Caco-2 (cell line): ENCODE measurements around the gene FOS. TPM values are rescaled to one million over a fixed set of nuclear protein-coding genes. Genes with fewer than 3 reads are reported as not detected.
A peak's percentile ranks its signal among the peaks of the same experiment; 100 is the strongest.

Experiments
- BruUV-seq: library from RNA; stranded (reverse); fragments of 400-500 nt; replicated peaks from 2 replicates; lab custom pipeline; 2021; lab: Mats Ljungman, UMichigan
- CTCF ChIA-PET: fragments of 300-600 bp; sonication (Branson Sonifier 250); formaldehyde crosslinking; loops from one replicate; lab custom pipeline; 2022; ENCODE audit warnings: antibody characterized with exemption; lab: Charles Lee
- POLR2A ChIA-PET: fragments of 300-600 bp; sonication (Branson Sonifier 250); formaldehyde crosslinking; loops from one replicate; lab custom pipeline; 2022; ENCODE audit warnings: antibody characterized with exemption; lab: Charles Lee
- DNase-seq, 2 experiments: peaks; one replicate each; pipeline versions ENCODE4 v3.0.0 to v3.0.0-alpha.2; 2020 to 2022
- H3K27me3 ChIP-seq: replicated peaks from 2 replicates; pipeline ENCODE4 v1.6.0; 2011; ENCODE audit warnings: low read length; ENCODE audit not compliant: control insufficient read depth, insufficient read depth
- H3K36me3 ChIP-seq: 2 replicates; pipeline ENCODE4 v1.5.1; 2011; ENCODE audit warnings: low read length; ENCODE audit not compliant: control insufficient read depth, insufficient read depth
- H3K4me1 ChIP-seq: fragments of 250-450 bp; sonication (Bioruptor Pico); 2 replicates; pipeline ENCODE4 v1.5.1; 2020; ENCODE audit warnings: mild to moderate bottlenecking
- H3K4me3 ChIP-seq: 2 replicates; pipeline ENCODE4 v1.5.1; 2011; ENCODE audit warnings: low read depth, mild to moderate bottlenecking, control low read depth, low read length
- H3K9me3 ChIP-seq: fragments of 250-450 bp; sonication (Bioruptor Pico); 2 replicates; pipeline ENCODE4 v1.5.1; 2020; ENCODE audit warnings: mild to moderate bottlenecking, moderate library complexity
- H3K27ac Mint-ChIP-seq: one replicate; pipeline ENCODE4 v1.8.0; 2022; ENCODE audit warnings: mixed read lengths; ENCODE audit not compliant: unreplicated experiment
- H3K27me3 Mint-ChIP-seq: one replicate; pipeline ENCODE4 v1.8.0; 2022; ENCODE audit warnings: mixed read lengths; ENCODE audit not compliant: insufficient read depth, unreplicated experiment
- H3K36me3 Mint-ChIP-seq: one replicate; pipeline ENCODE4 v1.8.0; 2022; ENCODE audit warnings: mild to moderate bottlenecking, mixed read lengths; ENCODE audit not compliant: insufficient read depth, unreplicated experiment
- H3K4me1 Mint-ChIP-seq: one replicate; pipeline ENCODE4 v1.8.0; 2022; ENCODE audit warnings: low read depth, mixed read lengths; ENCODE audit not compliant: unreplicated experiment
- H3K4me3 Mint-ChIP-seq: one replicate; pipeline ENCODE4 v1.8.0; 2022; ENCODE audit warnings: mild to moderate bottlenecking, moderate library complexity, mixed read lengths; ENCODE audit not compliant: unreplicated experiment
- H3K9me3 Mint-ChIP-seq: one replicate; pipeline ENCODE4 v1.8.0; 2022; ENCODE audit warnings: mixed read lengths; ENCODE audit not compliant: unreplicated experiment
- CTCF ChIP-seq, 2 experiments: fragments of 200-600 bp in 1 of 2; IDR thresholded peaks; 1 replicate in 1 of 2; 2 replicates in 1 of 2; pipeline versions ENCODE4 v1.5.1 to v1.8.0; 2011 to 2022; ENCODE audit warnings: antibody characterized with exemption in 1 of 2, control low read depth in 1 of 2, inconsistent platforms in 1 of 2, low read depth in 1 of 2, low read length in 1 of 2, mild to moderate bottlenecking in 1 of 2, moderate library complexity in 1 of 2; ENCODE audit not compliant: insufficient read depth in 1 of 2, severe bottlenecking in 1 of 2, unreplicated experiment in 1 of 2
- intact Hi-C: fragments of 100-400 bp; cut with micrococcal nuclease; formaldehyde crosslinking; loops from one replicate; pipeline ENCODE4 v1.10.0; 2022; ENCODE audit not compliant: unreplicated experiment
- total RNA-seq: library from RNA; stranded (reverse); gene quantifications from 2 replicates; pipeline ENCODE4 v1.2.3, GENCODE V29; 2022

The FOS gene
- total RNA-seq, 1 experiment from 2014 or later = 73.7 TPM

DNA sequence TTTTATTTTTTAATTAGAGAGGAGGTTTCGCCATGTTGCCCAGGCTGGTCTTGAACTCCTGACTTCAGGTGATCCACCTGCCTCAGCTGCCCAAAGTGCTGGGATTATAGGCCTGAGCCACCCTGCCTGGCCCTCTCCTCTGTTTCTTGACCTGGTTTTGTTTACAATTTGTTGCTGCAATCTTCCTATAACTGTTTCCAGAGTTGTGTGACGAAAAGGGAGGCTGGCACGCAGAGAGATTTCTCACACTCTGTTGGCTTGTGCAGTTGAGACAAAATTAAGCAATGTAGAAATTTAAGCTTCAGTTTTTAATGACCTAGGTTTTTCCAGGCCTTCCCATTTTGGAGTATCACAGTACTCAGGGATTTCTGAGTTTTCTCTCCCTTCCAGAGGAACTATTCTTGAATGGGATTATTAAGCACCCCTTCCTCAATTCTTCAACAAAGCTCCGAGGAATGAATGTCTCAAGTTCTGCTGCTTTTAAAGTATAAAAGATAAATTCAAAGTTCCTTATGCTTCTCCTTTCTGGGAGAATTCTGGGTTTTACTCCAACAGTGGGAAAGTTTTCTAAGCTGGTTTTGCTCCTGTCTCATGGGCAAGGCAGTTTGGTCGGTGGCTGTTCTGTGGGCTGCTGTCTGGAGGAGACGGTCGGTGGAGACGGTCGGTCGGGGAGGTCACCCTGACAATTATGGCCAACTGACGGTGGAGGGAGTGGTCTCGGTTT lies 20.4 kb upstream of the FOS start:
- ChIA-PET POLR2A (interaction anchor here (0.9 to 1.9 kb wide), 7 partner anchors 9 to 83 kb away, joined by 3 to 49 read pairs (median 8); partner anchors contain the start of gene FOS), CTCF (interaction anchor here (0.9 to 1.6 kb wide), 4 partner anchors 20 to 95 kb away, joined by 3 to 12 read pairs (median 4); no protein-coding TSS in a partner anchor)
- Histone ChIP-seq H3K27me3 (no peaks in the 10 kb centered on the region), H3K4me1 (peaks cover 12% of the 10 kb centered on the region), H3K36me3 (no peaks in the 10 kb centered on the region), H3K9me3 (no peaks in the 10 kb centered on the region), H3K4me3 (peak overlapping the region; percentile 57)
- peak overlapping the region; percentile 100 for H3K27ac Mint-ChIP-seq
- DNase-seq = no peak
- no peaks in the 10 kb centered on the region for H3K27me3 Mint-ChIP-seq
- intact Hi-C loops = loop anchor here (2.0 kb wide), 2 partner anchors 23 to 75 kb away; no protein-coding TSS in a partner anchor
- peak overlapping the region; percentile 93 for H3K4me3 Mint-ChIP-seq
- H3K9me3 Mint-ChIP-seq = no peaks in the 10 kb centered on the region
- peaks cover 8% of the 10 kb centered on the region for H3K4me1 Mint-ChIP-seq
- H3K36me3 Mint-ChIP-seq = peaks cover 22% of the 10 kb centered on the region
- BruUV-seq = TSS peak; percentile 90
- no peak for TF ChIP-seq CTCF (IDR thresholded peaks at IDR 0.05; ENCODE audit: insufficient read depth in 1 of 2, low read depth in 1 of 2, low read length in 1 of 2, severe bottlenecking in 1 of 2, unreplicated experiment in 1 of 2)

DNA sequence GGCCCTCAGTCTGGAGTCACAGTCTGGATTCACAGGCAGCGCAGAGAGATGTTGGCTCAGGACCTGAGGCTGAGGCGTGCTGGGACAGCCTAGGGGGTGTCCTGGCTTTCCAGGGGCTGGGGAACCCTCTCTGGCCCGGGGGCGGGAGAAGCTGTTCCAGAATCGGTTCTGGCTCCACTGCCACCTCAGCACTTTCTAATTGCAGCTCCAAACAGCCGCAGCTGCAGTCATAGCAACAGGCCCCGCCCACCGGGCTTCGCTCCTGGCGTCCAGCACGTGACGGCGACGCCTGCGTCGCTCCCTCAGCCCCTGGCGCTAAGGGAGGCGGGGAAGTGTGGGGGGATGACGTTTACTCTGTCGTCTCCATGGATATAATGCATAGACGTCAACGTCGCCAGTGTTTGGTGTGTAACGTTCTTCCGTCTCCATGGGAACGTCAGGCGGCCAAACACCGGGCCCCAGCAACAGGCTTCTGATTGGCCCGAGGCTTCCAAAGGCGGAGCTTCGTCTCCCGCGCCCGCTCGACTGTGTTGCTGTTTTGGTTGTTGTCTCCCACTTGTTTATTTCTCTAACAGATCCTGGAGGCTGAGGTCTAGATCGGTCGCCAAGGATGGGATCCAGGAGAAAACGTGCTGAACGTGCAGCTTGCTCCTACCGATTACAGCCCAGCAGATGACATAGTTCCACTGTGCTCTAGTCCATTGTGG lies 19.7 kb upstream of the FOS start:
- peak overlapping the region; percentile 93 for H3K4me3 Mint-ChIP-seq
- no peak for TF ChIP-seq CTCF (IDR thresholded peaks at IDR 0.05; ENCODE audit: insufficient read depth in 1 of 2, low read depth in 1 of 2, low read length in 1 of 2, severe bottlenecking in 1 of 2, unreplicated experiment in 1 of 2)
- ChIA-PET CTCF (interaction anchor here (0.7 to 1.6 kb wide), 9 partner anchors 9 to 96 kb away, joined by 3 to 12 read pairs (median 4); no protein-coding TSS in a partner anchor), POLR2A (interaction anchor here (0.6 to 1.9 kb wide), 16 partner anchors 8 to 263 kb away, joined by 3 to 49 read pairs (median 6); partner anchors contain the start of gene FOS)
- no peaks in the 10 kb centered on the region for H3K27me3 Mint-ChIP-seq
- peak overlapping the region; percentile 100 for H3K27ac Mint-ChIP-seq
- intact Hi-C loops = loop anchor here (1.0 to 2.0 kb wide), 5 partner anchors 18 to 127 kb away; no protein-coding TSS in a partner anchor
- Histone ChIP-seq H3K4me1 (peaks cover 12% of the 10 kb centered on the region), H3K9me3 (no peaks in the 10 kb centered on the region), H3K4me3 (peak overlapping the region; percentile 57), H3K36me3 (no peaks in the 10 kb centered on the region), H3K27me3 (no peaks in the 10 kb centered on the region)
- H3K9me3 Mint-ChIP-seq = no peaks in the 10 kb centered on the region
- H3K4me1 Mint-ChIP-seq = peaks cover 8% of the 10 kb centered on the region
- H3K36me3 Mint-ChIP-seq = peaks cover 22% of the 10 kb centered on the region
- DNase-seq = peak; percentile 99
- BruUV-seq = no TSS peak

DNA sequence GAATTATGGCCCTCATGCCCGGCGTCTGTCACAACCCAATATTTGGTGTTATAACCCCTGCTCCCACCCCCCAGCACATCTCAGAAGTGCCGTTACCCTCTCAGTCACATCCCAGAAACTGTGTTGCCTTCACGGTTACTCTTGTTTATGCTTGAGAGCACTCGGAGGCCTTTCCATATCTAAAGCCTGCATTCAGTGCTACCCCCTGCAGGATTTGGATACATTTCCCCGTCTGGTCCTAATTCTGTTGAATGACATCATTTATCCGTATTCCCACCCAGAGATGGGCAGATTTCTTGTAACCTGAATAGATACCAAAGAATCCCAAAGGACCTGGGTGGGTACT lies 19.1 kb upstream of the FOS start:
- Mint-ChIP-seq H3K36me3 (peaks cover 22% of the 10 kb centered on the region), H3K27me3 (no peaks in the 10 kb centered on the region), H3K27ac (peak overlapping the region; percentile 100), H3K4me1 (peaks cover 3% of the 10 kb centered on the region), H3K9me3 (no peaks in the 10 kb centered on the region), H3K4me3 (peak overlapping the region; percentile 93)
- Histone ChIP-seq H3K4me1 (peaks cover 12% of the 10 kb centered on the region), H3K4me3 (peak overlapping the region; percentile 57), H3K27me3 (no peaks in the 10 kb centered on the region), H3K9me3 (no peaks in the 10 kb centered on the region), H3K36me3 (no peaks in the 10 kb centered on the region)
- ChIA-PET CTCF (interaction anchor here (1.0 to 1.6 kb wide), 7 partner anchors 10 to 96 kb away, joined by 3 to 12 read pairs (median 4); no protein-coding TSS in a partner anchor), POLR2A (interaction anchor here (1.0 to 1.9 kb wide), 8 partner anchors 14 to 76 kb away, joined by 3 to 49 read pairs (median 10); partner anchors contain the start of gene FOS)
- TF ChIP-seq CTCF (IDR thresholded peaks at IDR 0.05; ENCODE audit: insufficient read depth in 1 of 2, low read depth in 1 of 2, low read length in 1 of 2, severe bottlenecking in 1 of 2, unreplicated experiment in 1 of 2) = peak in 1 of 2 experiments; percentile 27
- DNase-seq = no peak
- intact Hi-C loops = loop anchor here (1.0 to 2.0 kb wide), 5 partner anchors 18 to 127 kb away; no protein-coding TSS in a partner anchor
- BruUV-seq = TSS peak; percentile 95
